ENCODE data around the gene FHOD1. TPM values are rescaled to one million over a fixed set of nuclear protein-coding genes. Genes with fewer than 3 reads are reported as not detected.

FHOD1 gene
- total and polyA plus RNA-seq, 10 of the 15 experiments (the other 5 are each of a cell fraction or from before 2014, with no cell fraction given) = 8.9 to 65.7 (median 18.1) TPM

DNA sequence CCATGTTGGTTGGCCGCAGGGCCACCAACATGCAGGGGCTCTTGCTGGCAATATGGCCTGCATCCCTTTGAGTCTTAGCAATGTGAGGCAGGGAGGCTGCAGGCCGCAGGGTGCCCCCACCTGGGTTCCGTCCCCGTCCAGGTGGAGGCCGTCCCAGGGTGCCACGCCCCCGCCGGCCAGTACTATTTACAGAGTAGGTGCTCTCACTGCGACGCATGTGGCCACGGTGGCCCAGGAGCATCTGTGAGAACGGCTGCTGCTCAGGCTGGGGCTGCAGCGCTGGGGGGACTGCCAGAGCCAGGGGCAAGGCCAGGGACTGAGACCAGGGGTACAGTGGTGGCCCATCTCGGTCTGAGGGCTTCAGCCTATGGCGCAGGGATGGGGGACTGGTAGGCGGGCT is 67.1 kb downstream of the FHOD1 start (continued):
- TF ChIP-seq SUPT20H (IDR thresholded peaks at IDR 0.05; ENCODE audit: borderline replicate concordance, control insufficient read depth, low read depth, low read length) (no peak), LARP7 (IDR thresholded peaks at IDR 0.05) (no peak)

DNA sequence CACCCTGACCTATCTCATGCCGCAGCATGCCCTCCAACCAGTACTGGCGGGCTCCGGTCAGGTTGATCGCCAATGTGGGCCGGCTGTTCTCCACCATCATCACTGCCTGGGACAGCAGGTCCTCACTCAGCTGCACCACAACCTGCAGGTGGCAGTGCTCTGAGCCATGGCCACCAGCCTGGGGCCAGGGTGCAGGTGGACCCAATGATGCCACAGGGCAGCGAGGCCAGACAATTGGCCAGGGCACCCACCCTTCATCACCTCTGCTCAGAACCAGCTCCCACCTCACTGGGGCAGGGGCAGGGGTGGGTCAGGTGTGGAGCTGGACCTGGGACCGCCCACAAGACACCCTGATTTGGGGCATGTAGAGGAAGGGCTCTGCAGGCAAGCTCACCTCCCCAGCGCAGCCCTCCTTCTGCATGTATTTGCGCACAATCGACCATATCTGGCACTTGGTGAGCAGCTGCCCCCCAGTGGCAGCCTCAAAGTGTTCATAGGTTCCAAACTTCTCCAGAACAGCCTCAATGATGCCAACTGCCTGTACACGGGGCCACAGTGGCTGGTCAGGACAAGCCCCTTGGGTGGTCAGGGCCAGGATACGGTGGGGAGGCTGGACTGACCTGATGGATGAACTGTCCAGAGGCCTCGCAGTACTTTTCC is 67.7 kb downstream of the FHOD1 start:
- ChIA-PET SMC1A (ENCODE audit: uncharacterized antibody, unreplicated experiment) (interaction anchor here (0.7 to 1.1 kb wide), 2 partner anchors 17 to 19 kb away, joined by 3 read pairs; no protein-coding TSS in a partner anchor), CTCF (interaction anchor here (0.6 to 1.7 kb wide), 10 partner anchors 9 to 200 kb away, joined by 3 to 8 read pairs (median 4); partner anchors contain the start of genes FBXL8, NOL3 and TRADD), RAD21 (ENCODE audit: unreplicated experiment) (interaction anchor here (0.6 to 1.1 kb wide), 4 partner anchors 8 to 82 kb away, joined by 4 to 7 read pairs (median 4); no protein-coding TSS in a partner anchor), POLR2A (no interaction called here)
- no TSS peak for BruUV-seq (replicated peaks)
- intact Hi-C loops (cut with micrococcal nuclease; ENCODE audit: unreplicated experiment) (no loop called here), in situ Hi-C loops (cut with MboI) (no loop called here)
- Histone ChIP-seq H3K36me3 (ENCODE audit: control insufficient read depth in 2 of 2, insufficient read depth in 2 of 2, low read length in 1 of 2) (no peaks in the 10 kb centered on the region), H3K4me3 (no peak overlapping the region), H3K79me2 (ENCODE audit: control insufficient read depth, insufficient read depth, low read length) (peaks cover 5% of the 10 kb centered on the region), H2AFZ (ENCODE audit: control insufficient read depth, low read depth, low read length) (no peak overlapping the region), H3K4me2 (ENCODE audit: control insufficient read depth, insufficient read depth) (no peak overlapping the region), H3K27ac (ENCODE audit: control insufficient read depth, insufficient read depth) (no peak overlapping the region), H3K9me3 (replicated peaks; ENCODE audit: control insufficient read depth, insufficient read depth, low read length) (no peaks in the 10 kb centered on the region), H3K27me3 (replicated peaks in 1 of 2; ENCODE audit: control insufficient read depth in 2 of 2, insufficient read depth in 2 of 2, low read length in 1 of 2) (no peaks in the 10 kb centered on the region), H4K20me1 (ENCODE audit: control insufficient read depth, insufficient read depth) (no peaks in the 10 kb centered on the region; the same call in 1 of the 2 replicates), H3K4me1 (ENCODE audit: control insufficient read depth, insufficient read depth, low read length) (peaks cover 17% of the 10 kb centered on the region), H3K9ac (ENCODE audit: control insufficient read depth, insufficient read depth, low read length) (no peak overlapping the region)
- WGBS (ENCODE audit: insufficient coverage, insufficient replicate concordance, low lambda C conversion rate, missing lambda C conversion rate) = 83% methylated on average over 12 of the region's 13 CpGs
- DNase-seq (ENCODE audit: low read depth, low spot score) (no peak), ATAC-seq (no peak), FAIRE-seq (no peak)
- TF ChIP-seq RAD21 (IDR thresholded peaks at IDR 0.05; ENCODE audit: insufficient read depth, low read depth, low read length) (0 out of 2 replicates have a peak, but pooled peaks have one; percentile 20), SMC3 (IDR thresholded peaks at IDR 0.05; ENCODE audit: borderline replicate concordance, low read length) (peak; percentile 21; the same call in 1 of the 2 replicates), FOXM1 (IDR thresholded peaks at IDR 0.05; ENCODE audit: low read depth, low read length) (no peak)
- TF ChIP-seq, protein P1, sequence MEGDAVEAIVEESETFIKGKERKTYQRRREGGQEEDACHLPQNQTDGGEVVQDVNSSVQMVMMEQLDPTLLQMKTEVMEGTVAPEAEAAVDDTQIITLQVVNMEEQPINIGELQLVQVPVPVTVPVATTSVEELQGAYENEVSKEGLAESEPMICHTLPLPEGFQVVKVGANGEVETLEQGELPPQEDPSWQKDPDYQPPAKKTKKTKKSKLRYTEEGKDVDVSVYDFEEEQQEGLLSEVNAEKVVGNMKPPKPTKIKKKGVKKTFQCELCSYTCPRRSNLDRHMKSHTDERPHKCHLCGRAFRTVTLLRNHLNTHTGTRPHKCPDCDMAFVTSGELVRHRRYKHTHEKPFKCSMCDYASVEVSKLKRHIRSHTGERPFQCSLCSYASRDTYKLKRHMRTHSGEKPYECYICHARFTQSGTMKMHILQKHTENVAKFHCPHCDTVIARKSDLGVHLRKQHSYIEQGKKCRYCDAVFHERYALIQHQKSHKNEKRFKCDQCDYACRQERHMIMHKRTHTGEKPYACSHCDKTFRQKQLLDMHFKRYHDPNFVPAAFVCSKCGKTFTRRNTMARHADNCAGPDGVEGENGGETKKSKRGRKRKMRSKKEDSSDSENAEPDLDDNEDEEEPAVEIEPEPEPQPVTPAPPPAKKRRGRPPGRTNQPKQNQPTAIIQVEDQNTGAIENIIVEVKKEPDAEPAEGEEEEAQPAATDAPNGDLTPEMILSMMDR (IDR thresholded peaks at IDR 0.05 in 2 of 3, conservative IDR thresholded peaks at IDR 0.05 in 1 of 3; ENCODE audit: control insufficient read depth in 2 of 3, extremely low read depth in 1 of 3, insufficient read depth in 1 of 3, low read depth in 3 of 3, low read length in 3 of 3) = peak; percentile 24 to 49 (median 44); a peak in 4 of 6 replicates

MicroRNA genes within 50 kb of the gene (microRNA counts, 767-probe panel; counts per million panel counts)
- 55.3 counts per million for microRNA hsa-miR-328

Small RNA genes within 50 kb of the gene (microRNA-seq; reads per million reads assigned to microRNA genes)
- 29.4 reads per million, percentile 62 among the genes with 10 or more reads in this experiment for gene MIR328

Small RNA genes within 50 kb of the gene (small RNA-seq; reads per million reads assigned to genes)
- 7.3 reads per million, percentile 93 among the genes with 10 or more reads in this experiment for gene MIR328

Other genes with a start within 250 kb of the FHOD1 start
Only the 7 nearest of the 21 such genes appear.
- 11.3 and 11.6 TPM in 2 replicates for gene MATCAP1, start 63.5 kb downstream of the FHOD1 start, total RNA-seq (2014; rRNA removed)
- 7.0 and 7.8 TPM in 2 replicates for gene MATCAP1, start 63.5 kb downstream of the FHOD1 start, total RNA-seq (2014; rRNA removed; fragmentation: Illumina TruSeq; extraction: Trizol)
- gene MATCAP1, start 63.5 kb downstream of the FHOD1 start, total RNA-seq (2021) = 18.3 and 18.8 TPM in 2 replicates
- 15.5 and 20.1 TPM in 2 replicates for gene MATCAP1, start 63.5 kb downstream of the FHOD1 start, polyA plus RNA-seq (2011; rRNA removed)
- 7.2 and 9.5 TPM in 2 replicates for gene MATCAP1, start 63.5 kb downstream of the FHOD1 start, polyA plus RNA-seq (2014; fragmentation: Illumina TruSeq; extraction: Trizol)
- 1 to 10 TPM; 2.8 to 6.6 TPM for gene MATCAP1, start 63.5 kb downstream of the FHOD1 start, polyA plus RNA-seq (2014; fragmentation: Nextera tagmentation; extraction: Ambion mirVana)
- gene MATCAP1, start 63.5 kb downstream of the FHOD1 start, polyA plus RNA-seq (2014; rRNA removed) = 25.8 and 28.9 TPM in 2 replicates
- gene MATCAP1, start 63.5 kb downstream of the FHOD1 start, polyA plus RNA-seq (2016; fragmentation: Nextera tagmentation; extraction: Ambion mirVana) = 1 to 10 TPM; 5.6 to 7.6 TPM
- gene EXOC3L1, start 57.3 kb downstream of the FHOD1 start, total RNA-seq (2014; rRNA removed) = not detected in 2 replicates
- not detected in 2 replicates for gene EXOC3L1, start 57.3 kb downstream of the FHOD1 start, total RNA-seq (2014; rRNA removed; fragmentation: Illumina TruSeq; extraction: Trizol)
- gene EXOC3L1, start 57.3 kb downstream of the FHOD1 start, total RNA-seq (2021) = not detected in 2 replicates
- not detected in 2 replicates for gene EXOC3L1, start 57.3 kb downstream of the FHOD1 start, polyA plus RNA-seq (2011; rRNA removed)
- not detected in 2 replicates for gene EXOC3L1, start 57.3 kb downstream of the FHOD1 start, polyA plus RNA-seq (2014; fragmentation: Illumina TruSeq; extraction: Trizol)
- not detected for gene EXOC3L1, start 57.3 kb downstream of the FHOD1 start, polyA plus RNA-seq (2014; fragmentation: Nextera tagmentation; extraction: Ambion mirVana)
- 0.03 TPM in 1 of 2 replicates, not detected in the other for gene EXOC3L1, start 57.3 kb downstream of the FHOD1 start, polyA plus RNA-seq (2014; rRNA removed)
- under 1 TPM; 0.07 to 0.42 TPM for gene EXOC3L1, start 57.3 kb downstream of the FHOD1 start, polyA plus RNA-seq (2016; fragmentation: Nextera tagmentation; extraction: Ambion mirVana)
- 105 and 116 TPM in 2 replicates for gene E2F4, start 55.3 kb downstream of the FHOD1 start, total RNA-seq (2014; rRNA removed)
- 68.2 and 72.6 TPM in 2 replicates for gene E2F4, start 55.3 kb downstream of the FHOD1 start, total RNA-seq (2014; rRNA removed; fragmentation: Illumina TruSeq; extraction: Trizol)
- 96.7 and 108 TPM in 2 replicates for gene E2F4, start 55.3 kb downstream of the FHOD1 start, total RNA-seq (2021)
- 42.7 and 75.6 TPM in 2 replicates for gene E2F4, start 55.3 kb downstream of the FHOD1 start, polyA plus RNA-seq (2011; rRNA removed)
- gene E2F4, start 55.3 kb downstream of the FHOD1 start, polyA plus RNA-seq (2014; fragmentation: Illumina TruSeq; extraction: Trizol) = 38.3 and 88.0 TPM in 2 replicates
- gene E2F4, start 55.3 kb downstream of the FHOD1 start, polyA plus RNA-seq (2014; fragmentation: Nextera tagmentation; extraction: Ambion mirVana) = 10 to 100 TPM; 11.7 to 16.5 TPM
- 132 and 147 TPM in 2 replicates for gene E2F4, start 55.3 kb downstream of the FHOD1 start, polyA plus RNA-seq (2014; rRNA removed)
- gene E2F4, start 55.3 kb downstream of the FHOD1 start, polyA plus RNA-seq (2016; fragmentation: Nextera tagmentation; extraction: Ambion mirVana) = 100 to 1,000 TPM; 104 to 110 TPM
- 2.9 and 3.3 TPM in 2 replicates for gene ELMO3, start 48.4 kb downstream of the FHOD1 start, total RNA-seq (2014; rRNA removed)
- 0.83 and 0.85 TPM in 2 replicates for gene ELMO3, start 48.4 kb downstream of the FHOD1 start, total RNA-seq (2014; rRNA removed; fragmentation: Illumina TruSeq; extraction: Trizol)
- gene ELMO3, start 48.4 kb downstream of the FHOD1 start, total RNA-seq (2021) = 4.7 TPM in 2 replicates
- gene ELMO3, start 48.4 kb downstream of the FHOD1 start, polyA plus RNA-seq (2011; rRNA removed) = 1.4 and 2.3 TPM in 2 replicates
- 0.08 and 0.46 TPM in 2 replicates for gene ELMO3, start 48.4 kb downstream of the FHOD1 start, polyA plus RNA-seq (2014; fragmentation: Illumina TruSeq; extraction: Trizol)
- under 1 TPM in 1 of 2 experiments, not detected in 1; 0.05 TPM for gene ELMO3, start 48.4 kb downstream of the FHOD1 start, polyA plus RNA-seq (2014; fragmentation: Nextera tagmentation; extraction: Ambion mirVana)
- gene ELMO3, start 48.4 kb downstream of the FHOD1 start, polyA plus RNA-seq (2014; rRNA removed) = 4.2 and 4.6 TPM in 2 replicates
- gene ELMO3, start 48.4 kb downstream of the FHOD1 start, polyA plus RNA-seq (2016; fragmentation: Nextera tagmentation; extraction: Ambion mirVana) = under 1 TPM; 0.64 to 0.96 TPM
- gene TMEM208, start 20.4 kb downstream of the FHOD1 start, total RNA-seq (2014; rRNA removed) = 37.9 and 48.4 TPM in 2 replicates
- 34.1 and 35.0 TPM in 2 replicates for gene TMEM208, start 20.4 kb downstream of the FHOD1 start, total RNA-seq (2014; rRNA removed; fragmentation: Illumina TruSeq; extraction: Trizol)
- gene TMEM208, start 20.4 kb downstream of the FHOD1 start, total RNA-seq (2021) = 45.9 and 46.8 TPM in 2 replicates
- gene TMEM208, start 20.4 kb downstream of the FHOD1 start, polyA plus RNA-seq (2011; rRNA removed) = 27.8 and 39.4 TPM in 2 replicates
- 25.1 and 42.6 TPM in 2 replicates for gene TMEM208, start 20.4 kb downstream of the FHOD1 start, polyA plus RNA-seq (2014; fragmentation: Illumina TruSeq; extraction: Trizol)
- 100 to 1,000 TPM; 169 to 244 TPM for gene TMEM208, start 20.4 kb downstream of the FHOD1 start, polyA plus RNA-seq (2014; fragmentation: Nextera tagmentation; extraction: Ambion mirVana)
- gene TMEM208, start 20.4 kb downstream of the FHOD1 start, polyA plus RNA-seq (2014; rRNA removed) = 51.1 and 59.8 TPM in 2 replicates
- gene TMEM208, start 20.4 kb downstream of the FHOD1 start, polyA plus RNA-seq (2016; fragmentation: Nextera tagmentation; extraction: Ambion mirVana) = 100 to 1,000 TPM; 128 to 143 TPM
- gene SLC9A5, start 1.5 kb upstream of the FHOD1 start, total RNA-seq (2014; rRNA removed) = 1.3 and 2.0 TPM in 2 replicates
- gene SLC9A5, start 1.5 kb upstream of the FHOD1 start, total RNA-seq (2014; rRNA removed; fragmentation: Illumina TruSeq; extraction: Trizol) = 0.85 and 1.1 TPM in 2 replicates
- gene SLC9A5, start 1.5 kb upstream of the FHOD1 start, total RNA-seq (2021) = 2.4 and 3.2 TPM in 2 replicates
- 4.8 and 5.7 TPM in 2 replicates for gene SLC9A5, start 1.5 kb upstream of the FHOD1 start, polyA plus RNA-seq (2011; rRNA removed)
- 1.1 and 1.5 TPM in 2 replicates for gene SLC9A5, start 1.5 kb upstream of the FHOD1 start, polyA plus RNA-seq (2014; fragmentation: Illumina TruSeq; extraction: Trizol)
- under 1 TPM; 0.26 to 0.27 TPM for gene SLC9A5, start 1.5 kb upstream of the FHOD1 start, polyA plus RNA-seq (2014; fragmentation: Nextera tagmentation; extraction: Ambion mirVana)
- gene SLC9A5, start 1.5 kb upstream of the FHOD1 start, polyA plus RNA-seq (2014; rRNA removed) = 2.3 and 2.7 TPM in 2 replicates
- gene SLC9A5, start 1.5 kb upstream of the FHOD1 start, polyA plus RNA-seq (2016; fragmentation: Nextera tagmentation; extraction: Ambion mirVana) = 1 to 10 TPM; 1.4 to 1.5 TPM
- gene PLEKHG4, start 32.1 kb upstream of the FHOD1 start, total RNA-seq (2014; rRNA removed) = 0.93 and 2.6 TPM in 2 replicates
- gene PLEKHG4, start 32.1 kb upstream of the FHOD1 start, total RNA-seq (2014; rRNA removed; fragmentation: Illumina TruSeq; extraction: Trizol) = 0.69 and 0.98 TPM in 2 replicates
- gene PLEKHG4, start 32.1 kb upstream of the FHOD1 start, total RNA-seq (2021) = 1.0 and 3.1 TPM in 2 replicates
- 0.59 and 1.4 TPM in 2 replicates for gene PLEKHG4, start 32.1 kb upstream of the FHOD1 start, polyA plus RNA-seq (2011; rRNA removed)
- gene PLEKHG4, start 32.1 kb upstream of the FHOD1 start, polyA plus RNA-seq (2014; fragmentation: Illumina TruSeq; extraction: Trizol) = 0.54 TPM in 1 of 2 replicates, not detected in the other
- gene PLEKHG4, start 32.1 kb upstream of the FHOD1 start, polyA plus RNA-seq (2014; fragmentation: Nextera tagmentation; extraction: Ambion mirVana) = under 1 TPM; 0.14 to 0.24 TPM
- gene PLEKHG4, start 32.1 kb upstream of the FHOD1 start, polyA plus RNA-seq (2014; rRNA removed) = 1.7 and 1.8 TPM in 2 replicates
- gene PLEKHG4, start 32.1 kb upstream of the FHOD1 start, polyA plus RNA-seq (2016; fragmentation: Nextera tagmentation; extraction: Ambion mirVana) = 1 to 10 TPM in 1 of 2 experiments, under 1 TPM in 1; 0.64 to 1.1 TPM

Data from GM12878 (cell line).